Astrocyte (in vitro differentiated cells and primary cell): ENCODE results near the gene ZMIZ1. TPM values are rescaled to one million over a fixed set of nuclear protein-coding genes. Genes with fewer than 3 reads are reported as not detected.

ENCODE experiments used
- DNase-seq: peaks from one replicate; pipeline ENCODE4 v3.0.0-alpha.2; 2010; ENCODE audit warnings: low read depth
- FAIRE-seq: peaks from 2 replicates; lab custom pipeline; 2011; peaks lifted over from hg19 to GRCh38; lab: Jason Lieb, UNC
- H2AFZ ChIP-seq: 2 replicates; pipeline ENCODE4 v1.6.0; 2012; ENCODE audit warnings: low read depth, low read length, inconsistent platforms
- H3K27ac ChIP-seq: 2 replicates; pipeline ENCODE4 v1.5.1; 2011; ENCODE audit warnings: low read depth, low read length, inconsistent platforms
- H3K27me3 ChIP-seq: 2 replicates; pipeline ENCODE4 v1.6.0; 2011; ENCODE audit warnings: low read length, inconsistent platforms; ENCODE audit not compliant: insufficient read depth
- H3K36me3 ChIP-seq: 2 replicates; pipeline ENCODE4 v1.5.1; 2011; ENCODE audit warnings: low read length, inconsistent platforms; ENCODE audit not compliant: insufficient read depth
- H3K4me1 ChIP-seq: 2 replicates; pipeline ENCODE4 v1.5.1; 2011; ENCODE audit warnings: low read length, inconsistent platforms; ENCODE audit not compliant: insufficient read depth
- H3K4me2 ChIP-seq: 2 replicates; pipeline ENCODE4 v1.6.0; 2012; ENCODE audit warnings: low read length, inconsistent platforms
- H3K4me3 ChIP-seq: 2 replicates; pipeline ENCODE4 v1.5.1; 2011; ENCODE audit warnings: low read depth, mild to moderate bottlenecking, low read length, inconsistent platforms; ENCODE audit not compliant: insufficient read depth
- H3K79me2 ChIP-seq: 2 replicates; pipeline ENCODE4 v1.6.0; 2012; ENCODE audit warnings: mild to moderate bottlenecking, low read length, inconsistent platforms; ENCODE audit not compliant: insufficient read depth
- H3K9ac ChIP-seq: 2 replicates; pipeline ENCODE4 v1.6.0; 2012; ENCODE audit warnings: mild to moderate bottlenecking, low read length, inconsistent platforms
- H3K9me3 ChIP-seq: 2 replicates; pipeline ENCODE4 v1.5.1; 2012; ENCODE audit warnings: low read depth, mild to moderate bottlenecking, low read length, inconsistent platforms; ENCODE audit not compliant: insufficient read depth
- H4K20me1 ChIP-seq: 2 replicates; pipeline ENCODE4 v1.6.0; 2012; ENCODE audit warnings: low read length, inconsistent platforms; ENCODE audit not compliant: insufficient read depth
- H3K27ac Mint-ChIP-seq: one replicate; pipeline ENCODE4 v1.8.0; 2021; ENCODE audit warnings: mild to moderate bottlenecking, mixed read lengths; ENCODE audit not compliant: unreplicated experiment
- H3K27me3 Mint-ChIP-seq: one replicate; pipeline ENCODE4 v1.8.0; 2021; ENCODE audit warnings: low read depth, mixed read lengths; ENCODE audit not compliant: unreplicated experiment
- H3K36me3 Mint-ChIP-seq: one replicate; pipeline ENCODE4 v1.8.0; 2021; ENCODE audit warnings: low read depth, mixed read lengths; ENCODE audit not compliant: unreplicated experiment
- H3K4me1 Mint-ChIP-seq: one replicate; pipeline ENCODE4 v1.8.0; 2021; ENCODE audit warnings: low read depth, mixed read lengths; ENCODE audit not compliant: unreplicated experiment
- H3K4me3 Mint-ChIP-seq: one replicate; pipeline ENCODE4 v1.8.0; 2021; ENCODE audit warnings: mild to moderate bottlenecking, moderate library complexity, mixed read lengths; ENCODE audit not compliant: unreplicated experiment
- H3K9me3 Mint-ChIP-seq: one replicate; pipeline ENCODE4 v1.8.0; 2021; ENCODE audit warnings: mild to moderate bottlenecking, mixed read lengths; ENCODE audit not compliant: unreplicated experiment
- CTCF ChIP-seq: IDR thresholded peaks from 2 replicates; pipeline ENCODE4 v1.5.1; 2011; ENCODE audit warnings: low read depth, mild to moderate bottlenecking, inconsistent platforms, low read length, moderate library complexity; ENCODE audit not compliant: insufficient read depth
- EZH2 ChIP-seq: IDR thresholded peaks from 2 replicates; pipeline ENCODE4 v1.6.1; 2012; ENCODE audit warnings: mild to moderate bottlenecking, low read length, inconsistent platforms; ENCODE audit not compliant: insufficient read depth
- total RNA-seq: library from RNA; stranded (reverse); gene quantifications from 2 replicates; pipeline ENCODE4 v1.2.1, GENCODE V29; 2021

Gene ZMIZ1
- total RNA-seq, 1 donor from 2014 or later = 45.5 TPM

- peak overlapping the region; percentile 76 for H3K4me2 ChIP-seq
- peaks cover 100% of the 10 kb centered on the region for H3K79me2 ChIP-seq
- peaks cover 83% of the 10 kb centered on the region for H4K20me1 ChIP-seq
- H3K4me3 ChIP-seq = no peak overlapping the region
- peaks cover 8% of the 10 kb centered on the region for H3K36me3 Mint-ChIP-seq
- H2AFZ ChIP-seq = no peak overlapping the region
- peak overlapping the region; percentile 84 for H3K9ac ChIP-seq
- H3K27me3 Mint-ChIP-seq = no peaks in the 10 kb centered on the region
- peaks cover 65% of the 10 kb centered on the region for H3K4me1 ChIP-seq
- TF ChIP-seq EZH2 (no peak), CTCF (no peak)
- H3K36me3 ChIP-seq = no peaks in the 10 kb centered on the region
- peaks cover 45% of the 10 kb centered on the region for H3K4me1 Mint-ChIP-seq
- no peaks in the 10 kb centered on the region for H3K27me3 ChIP-seq
- H3K4me3 Mint-ChIP-seq = no peak overlapping the region
- no peaks in the 10 kb centered on the region for H3K9me3 Mint-ChIP-seq
- FAIRE-seq (no peak), DNase-seq (peak; percentile 74)
- H3K27ac ChIP-seq = peak overlapping the region; percentile 97
- peak overlapping the region; percentile 92 for H3K27ac Mint-ChIP-seq
- no peaks in the 10 kb centered on the region for H3K9me3 ChIP-seq
Measured at GRCh38 chr10:79084012-79084971, 15.5 kb downstream of the ZMIZ1 start.

- H3K79me2 ChIP-seq = peaks cover 100% of the 10 kb centered on the region
- H3K4me3 ChIP-seq = no peak overlapping the region
- no peak for TF ChIP-seq EZH2
- no peak for TF ChIP-seq CTCF
- Mint-ChIP-seq H3K36me3 (peaks cover 9% of the 10 kb centered on the region), H3K27me3 (no peaks in the 10 kb centered on the region), H3K27ac (peak overlapping the region; percentile 58), H3K4me1 (peaks cover 37% of the 10 kb centered on the region), H3K4me3 (no peak overlapping the region), H3K9me3 (no peaks in the 10 kb centered on the region)
- DNase-seq (no peak), FAIRE-seq (no peak)
- H2AFZ ChIP-seq = no peak overlapping the region
- H3K9ac ChIP-seq = no peak overlapping the region
- H3K36me3 ChIP-seq = no peaks in the 10 kb centered on the region
- H3K4me1 ChIP-seq = peaks cover 60% of the 10 kb centered on the region
- no peaks in the 10 kb centered on the region for H3K27me3 ChIP-seq
- H3K9me3 ChIP-seq = no peaks in the 10 kb centered on the region
- no peak overlapping the region for H3K4me2 ChIP-seq
- H3K27ac ChIP-seq = no peak overlapping the region
- peaks cover 85% of the 10 kb centered on the region for H4K20me1 ChIP-seq
Measured at GRCh38 chr10:79084972-79085597, 16.3 kb downstream of the ZMIZ1 start.
